Activated CD8-positive, alpha-beta memory T cell treated with anti-CD3 and anti-CD28 coated beads for 4 hours (primary cell): Measurements from ENCODE around the gene XXYLT1.
"Not testable (repeated sequence)": the region's sequence is repeated elsewhere in the genome, so short reads cannot be mapped to it uniquely, and the experiment has no call there.

Experiments
- DNase-seq, 2 donors: peaks; one replicate each; pipeline ENCODE4 v3.0.0-alpha.2; 2020; ENCODE audit warnings: low read depth in 2 of 2

XXYLT1 gene

GRCh38 chr3:195226900-195227447, 44.0 kb downstream of the XXYLT1 start:
- DNase-seq = no peak

GRCh38 chr3:195226445-195226844, 44.5 kb downstream of the XXYLT1 start:
- DNase-seq = no peak

- no peak for DNase-seq
Observed at GRCh38 chr3:195224980-195225580, 45.9 kb downstream of the XXYLT1 start.

GRCh38 chr3:195224156-195224979, 46.6 kb downstream of the XXYLT1 start:
- DNase-seq = no peak

- no peak for DNase-seq
Observed at GRCh38 chr3:195221876-195222617, 48.9 kb downstream of the XXYLT1 start.

- DNase-seq = no peak
Observed at GRCh38 chr3:195221015-195221853, 49.7 kb downstream of the XXYLT1 start.

- no peak for DNase-seq
Observed at GRCh38 chr3:195219351-195220230, 51.4 kb downstream of the XXYLT1 start.

GRCh38 chr3:195218331-195218730, 52.6 kb downstream of the XXYLT1 start:
- DNase-seq = not testable (repeated sequence)

- DNase-seq = not testable (repeated sequence)
Observed at GRCh38 chr3:195215576-195215975, 55.4 kb downstream of the XXYLT1 start.

GRCh38 chr3:195214381-195214780, 56.6 kb downstream of the XXYLT1 start:
- DNase-seq = no peak

GRCh38 chr3:195213639-195214315, 57.2 kb downstream of the XXYLT1 start:
- no peak for DNase-seq

GRCh38 chr3:195212749-195213375, 58.1 kb downstream of the XXYLT1 start:
- DNase-seq = no peak

- DNase-seq = no peak
Observed at GRCh38 chr3:195212033-195212748, 58.8 kb downstream of the XXYLT1 start.

GRCh38 chr3:195210266-195210973, 60.5 kb downstream of the XXYLT1 start:
- no peak for DNase-seq

GRCh38 chr3:195209847-195210265, 61.1 kb downstream of the XXYLT1 start:
- no peak for DNase-seq

GRCh38 chr3:195209083-195209846, 61.7 kb downstream of the XXYLT1 start:
- no peak for DNase-seq

- no peak for DNase-seq
Observed at GRCh38 chr3:195208631-195209030, 62.3 kb downstream of the XXYLT1 start.
